Epithelial cell of prostate (primary cell): ENCODE data around the gene CT45A2.
"Not testable (repeated sequence)": the region's sequence is repeated elsewhere in the genome, so short reads cannot be mapped to it uniquely, and the experiment has no call there.

Experiments used
- DNase-seq: peaks from one replicate; pipeline ENCODE4 v3.0.0-alpha.2; 2011; ENCODE audit warnings: low read depth, low spot score
- H3K27ac ChIP-seq: fragments of 450-650 bp; 2 replicates; pipeline ENCODE4 v1.5.1; 2017; ENCODE audit warnings: mild to moderate bottlenecking

CT45A2 gene, protein sequence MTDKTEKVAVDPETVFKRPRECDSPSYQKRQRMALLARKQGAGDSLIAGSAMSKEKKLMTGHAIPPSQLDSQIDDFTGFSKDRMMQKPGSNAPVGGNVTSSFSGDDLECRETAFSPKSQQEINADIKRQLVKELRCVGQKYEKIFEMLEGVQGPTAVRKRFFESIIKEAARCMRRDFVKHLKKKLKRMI

DNA sequence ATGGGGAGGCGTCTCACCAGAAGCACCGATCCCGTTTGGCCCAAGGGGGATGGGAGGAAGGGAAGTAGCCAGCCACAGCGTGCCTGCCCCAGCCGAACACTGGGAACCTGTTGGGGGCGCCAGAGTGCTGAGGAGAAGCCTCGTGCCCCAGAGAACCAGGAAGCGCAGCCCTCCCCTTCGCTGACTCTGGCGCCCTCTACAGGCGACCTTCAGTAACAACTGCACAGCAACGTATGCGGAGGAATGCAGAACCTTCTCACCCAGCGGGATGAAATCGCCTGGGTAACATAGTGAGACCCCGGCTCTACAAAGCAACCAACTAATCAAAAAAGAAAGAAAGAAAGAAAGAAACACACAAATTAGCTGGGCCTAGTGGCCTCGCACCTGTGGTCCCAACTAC lies at the start of gene CT45A2:
CT45A2 (minus strand) TSS at position 101 of the 400 bp plus-strand sequence. CDS start 3,747 bp downstream, outside the sequence.
- not testable (repeated sequence) for DNase-seq, H3K27ac ChIP-seq

DNA sequence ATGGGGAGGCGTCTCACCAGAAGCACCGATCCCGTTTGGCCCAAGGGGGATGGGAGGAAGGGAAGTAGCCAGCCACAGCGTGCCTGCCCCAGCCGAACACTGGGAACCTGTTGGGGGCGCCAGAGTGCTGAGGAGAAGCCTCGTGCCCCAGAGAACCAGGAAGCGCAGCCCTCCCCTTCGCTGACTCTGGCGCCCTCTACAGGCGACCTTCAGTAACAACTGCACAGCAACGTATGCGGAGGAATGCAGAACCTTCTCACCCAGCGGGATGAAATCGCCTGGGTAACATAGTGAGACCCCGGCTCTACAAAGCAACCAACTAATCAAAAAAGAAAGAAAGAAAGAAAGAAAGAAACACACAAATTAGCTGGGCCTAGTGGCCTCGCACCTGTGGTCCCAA lies 34.6 kb upstream of the CT45A2 start, which contains the start of gene CT45A8:
CT45A8 (minus strand) TSS at position 101 of the 400 bp plus-strand sequence. CDS start 3,755 bp downstream, outside the sequence.
- not testable (repeated sequence) for DNase-seq

DNA sequence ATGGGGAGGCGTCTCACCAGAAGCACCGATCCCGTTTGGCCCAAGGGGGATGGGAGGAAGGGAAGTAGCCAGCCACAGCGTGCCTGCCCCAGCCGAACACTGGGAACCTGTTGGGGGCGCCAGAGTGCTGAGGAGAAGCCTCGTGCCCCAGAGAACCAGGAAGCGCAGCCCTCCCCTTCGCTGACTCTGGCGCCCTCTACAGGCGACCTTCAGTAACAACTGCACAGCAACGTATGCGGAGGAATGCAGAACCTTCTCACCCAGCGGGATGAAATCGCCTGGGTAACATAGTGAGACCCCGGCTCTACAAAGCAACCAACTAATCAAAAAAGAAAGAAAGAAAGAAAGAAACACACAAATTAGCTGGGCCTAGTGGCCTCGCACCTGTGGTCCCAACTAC lies 17.4 kb upstream of the CT45A2 start, which contains the start of gene CT45A7:
CT45A7 (minus strand) TSS at position 101 of the 400 bp plus-strand sequence. CDS start 3,747 bp downstream, outside the sequence.
- not testable (repeated sequence) for DNase-seq, H3K27ac ChIP-seq

More for the DNA sequence above, 34.6 kb upstream of the CT45A2 start, which contains the start of gene CT45A8:
- H3K27ac ChIP-seq, result not testable (repeated sequence)

DNA sequence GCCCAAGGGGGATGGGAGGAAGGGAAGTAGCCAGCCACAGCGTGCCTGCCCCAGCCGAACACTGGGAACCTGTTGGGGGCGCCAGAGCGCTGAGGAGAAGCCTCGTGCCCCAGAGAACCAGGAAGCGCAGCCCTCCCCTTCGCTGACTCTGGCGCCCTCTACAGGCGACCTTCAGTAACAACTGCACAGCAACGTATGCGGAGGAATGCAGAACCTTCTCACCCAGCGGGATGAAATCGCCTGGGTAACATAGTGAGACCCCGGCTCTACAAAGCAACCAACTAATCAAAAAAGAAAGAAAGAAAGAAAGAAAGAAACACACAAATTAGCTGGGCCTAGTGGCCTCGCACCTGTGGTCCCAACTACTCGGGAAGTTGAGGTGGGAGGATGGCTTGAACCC lies 17.1 kb downstream of the CT45A2 start, which contains the start of gene CT45A6:
CT45A6 (minus strand) TSS at position 101 of the 400 bp plus-strand sequence. CDS start 3,794 bp downstream, outside the sequence.
- DNase-seq, H3K27ac ChIP-seq: not testable (repeated sequence)

DNA sequence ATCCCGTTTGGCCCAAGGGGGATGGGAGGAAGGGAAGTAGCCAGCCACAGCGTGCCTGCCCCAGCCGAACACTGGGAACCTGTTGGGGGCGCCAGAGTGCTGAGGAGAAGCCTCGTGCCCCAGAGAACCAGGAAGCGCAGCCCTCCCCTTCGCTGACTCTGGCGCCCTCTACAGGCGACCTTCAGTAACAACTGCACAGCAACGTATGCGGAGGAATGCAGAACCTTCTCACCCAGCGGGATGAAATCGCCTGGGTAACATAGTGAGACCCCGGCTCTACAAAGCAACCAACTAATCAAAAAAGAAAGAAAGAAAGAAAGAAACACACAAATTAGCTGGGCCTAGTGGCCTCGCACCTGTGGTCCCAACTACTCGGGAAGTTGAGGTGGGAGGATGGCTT lies 34.4 kb downstream of the CT45A2 start, which contains the start of gene CT45A5:
CT45A5 (minus strand) TSS at position 101 of the 400 bp plus-strand sequence. CDS start 3,774 bp downstream, outside the sequence.
- DNase-seq, H3K27ac ChIP-seq: not testable (repeated sequence)

DNA sequence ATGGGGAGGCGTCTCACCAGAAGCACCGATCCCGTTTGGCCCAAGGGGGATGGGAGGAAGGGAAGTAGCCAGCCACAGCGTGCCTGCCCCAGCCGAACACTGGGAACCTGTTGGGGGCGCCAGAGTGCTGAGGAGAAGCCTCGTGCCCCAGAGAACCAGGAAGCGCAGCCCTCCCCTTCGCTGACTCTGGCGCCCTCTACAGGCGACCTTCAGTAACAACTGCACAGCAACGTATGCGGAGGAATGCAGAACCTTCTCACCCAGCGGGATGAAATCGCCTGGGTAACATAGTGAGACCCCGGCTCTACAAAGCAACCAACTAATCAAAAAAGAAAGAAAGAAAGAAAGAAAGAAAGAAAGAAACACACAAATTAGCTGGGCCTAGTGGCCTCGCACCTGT lies 51.7 kb downstream of the CT45A2 start, which contains the start of gene CT45A3:
CT45A3 (minus strand) TSS at position 101 of the 400 bp plus-strand sequence. CDS start 3,747 bp downstream, outside the sequence.
- H3K27ac ChIP-seq, DNase-seq: not testable (repeated sequence)
